Measurements from ENCODE around the gene RETNLB.

GRCh38 chr3:108779496-108779895 lies 22.3 kb upstream of the RETNLB start:
- TF ChIP-seq CTCF (IDR thresholded peaks at IDR 0.05) (no peak), STAT6 (CRISPR knock-in tag; conservative IDR thresholded peaks at IDR 0.05; ENCODE audit: low read depth) (no peak), CREB1 (CRISPR knock-in tag; IDR thresholded peaks at IDR 0.05) (no peak), KAT7 (CRISPR knock-in tag; IDR thresholded peaks at IDR 0.05; ENCODE audit: borderline replicate concordance) (no peak), JUN (CRISPR knock-in tag; IDR thresholded peaks at IDR 0.05) (no peak), TCF7 (CRISPR knock-in tag; IDR thresholded peaks at IDR 0.05; ENCODE audit: low read depth) (no peak)
